Measurements from ENCODE around the gene DOK7.

DNA sequence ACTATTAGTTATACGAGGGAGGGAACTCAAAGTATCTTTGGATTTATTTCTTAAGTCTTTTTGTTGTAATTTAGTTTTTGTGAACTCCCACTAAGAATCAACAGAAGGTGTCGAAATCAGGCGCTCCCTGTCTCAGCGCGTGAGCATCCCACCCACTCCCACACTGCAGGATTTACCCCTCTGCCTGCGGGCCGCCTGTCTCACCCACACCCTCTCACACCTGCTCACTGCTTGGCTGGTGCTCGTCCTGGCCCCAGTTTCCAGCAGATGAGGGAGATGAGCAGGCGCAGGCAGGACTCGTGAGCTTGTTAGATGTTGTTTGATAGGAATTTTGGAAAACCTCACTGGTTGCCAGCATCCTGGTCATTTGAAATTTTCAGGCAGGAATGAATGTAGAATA lies 42.1 kb upstream of the DOK7 start:
- TF ChIP-seq POLR2AphosphoS5 (IDR thresholded peaks at IDR 0.05) (no peak), POLR2A (IDR thresholded peaks at IDR 0.05) (no peak)
- TF ChIP-seq, protein P1, sequence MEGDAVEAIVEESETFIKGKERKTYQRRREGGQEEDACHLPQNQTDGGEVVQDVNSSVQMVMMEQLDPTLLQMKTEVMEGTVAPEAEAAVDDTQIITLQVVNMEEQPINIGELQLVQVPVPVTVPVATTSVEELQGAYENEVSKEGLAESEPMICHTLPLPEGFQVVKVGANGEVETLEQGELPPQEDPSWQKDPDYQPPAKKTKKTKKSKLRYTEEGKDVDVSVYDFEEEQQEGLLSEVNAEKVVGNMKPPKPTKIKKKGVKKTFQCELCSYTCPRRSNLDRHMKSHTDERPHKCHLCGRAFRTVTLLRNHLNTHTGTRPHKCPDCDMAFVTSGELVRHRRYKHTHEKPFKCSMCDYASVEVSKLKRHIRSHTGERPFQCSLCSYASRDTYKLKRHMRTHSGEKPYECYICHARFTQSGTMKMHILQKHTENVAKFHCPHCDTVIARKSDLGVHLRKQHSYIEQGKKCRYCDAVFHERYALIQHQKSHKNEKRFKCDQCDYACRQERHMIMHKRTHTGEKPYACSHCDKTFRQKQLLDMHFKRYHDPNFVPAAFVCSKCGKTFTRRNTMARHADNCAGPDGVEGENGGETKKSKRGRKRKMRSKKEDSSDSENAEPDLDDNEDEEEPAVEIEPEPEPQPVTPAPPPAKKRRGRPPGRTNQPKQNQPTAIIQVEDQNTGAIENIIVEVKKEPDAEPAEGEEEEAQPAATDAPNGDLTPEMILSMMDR (IDR thresholded peaks at IDR 0.05), result no peak

All from sigmoid colon (tissue), 4 donors.